PC-3 (cell line): ENCODE results near the gene CYP27A1. TPM values are rescaled to one million over a fixed set of nuclear protein-coding genes. Genes with fewer than 3 reads are reported as not detected.

Experiments
- ATAC-seq: fragments of 200-7000 bp; cut with Tn5 transposase; 2 replicates; pipeline ENCODE4 v1.9.1; 2020; ENCODE audit warnings: mild to moderate bottlenecking, moderate library complexity
- BruUV-seq: library from RNA; stranded (reverse); fragments of 400-500 nt; replicated peaks from 2 replicates; lab custom pipeline; 2021; lab: Mats Ljungman, UMichigan
- CTCF ChIA-PET: fragments of 300-600 bp; sonication (Branson Sonifier 250); formaldehyde crosslinking; loops from one replicate; lab custom pipeline; 2022; ENCODE audit warnings: antibody characterized with exemption; lab: Charles Lee
- POLR2A ChIA-PET: fragments of 300-600 bp; sonication (Branson Sonifier 250); formaldehyde crosslinking; loops from one replicate; lab custom pipeline; 2022; ENCODE audit warnings: antibody characterized with exemption; ENCODE audit not compliant: unreplicated experiment; lab: Charles Lee
- DNase-seq: peaks from one replicate; pipeline ENCODE4 v3.0.0-alpha.2; 2015
- H2AFZ ChIP-seq: fragments of 300-600 bp; sonication (generic); 2 replicates; pipeline ENCODE4 v1.6.0; 2016; ENCODE audit warnings: antibody characterized with exemption, low read length
- H3F3A ChIP-seq: fragments of 300-600 bp; sonication (generic); one replicate; pipeline ENCODE4 v1.6.0; 2017; ENCODE audit warnings: antibody characterized with exemption, low read length, control low read depth, mild to moderate bottlenecking; ENCODE audit not compliant: unreplicated experiment
- H3K27ac ChIP-seq: fragments of 300-600 bp; sonication (generic); 2 replicates; pipeline ENCODE4 v1.5.1; 2016; ENCODE audit warnings: mild to moderate bottlenecking, low read length
- H3K27me3 ChIP-seq: fragments of 300-600 bp; sonication (generic); 2 replicates; pipeline ENCODE4 v1.6.1; 2016; ENCODE audit warnings: low read length, mixed read lengths
- H3K36me3 ChIP-seq: fragments of 300-600 bp; sonication (generic); 2 replicates; pipeline ENCODE4 v1.6.1; 2016; ENCODE audit warnings: low read depth, mixed run types, low read length, mixed read lengths
- H3K4me1 ChIP-seq: fragments of 300-600 bp; sonication (generic); 2 replicates; pipeline ENCODE4 v1.5.1; 2016; ENCODE audit warnings: low read length; ENCODE audit not compliant: insufficient read depth
- H3K4me2 ChIP-seq: fragments of 300-600 bp; sonication (generic); 2 replicates; pipeline ENCODE4 v1.6.0; 2016; ENCODE audit warnings: low read length
- H3K4me3 ChIP-seq: fragments of 300-600 bp; sonication (generic); 2 replicates; pipeline ENCODE4 v1.5.1; 2016; ENCODE audit warnings: mild to moderate bottlenecking, low read length, mixed read lengths
- H3K79me2 ChIP-seq: fragments of 300-600 bp; sonication (generic); 2 replicates; pipeline ENCODE4 v1.6.1; 2017; ENCODE audit warnings: low read length, mixed read lengths
- H3K9ac ChIP-seq: fragments of 300-600 bp; sonication (generic); 2 replicates; pipeline ENCODE4 v1.6.0; 2016; ENCODE audit warnings: mild to moderate bottlenecking, low read length
- H3K9me2 ChIP-seq: fragments of 300-600 bp; sonication (generic); replicated peaks from 2 replicates; pipeline ENCODE4 v1.6.1; 2016; ENCODE audit warnings: mixed run types, low read length, mixed read lengths
- H3K9me3 ChIP-seq: fragments of 300-600 bp; sonication (generic); 2 replicates; pipeline ENCODE4 v1.6.1; 2016; ENCODE audit warnings: low read length, mixed read lengths
- H4K20me1 ChIP-seq: fragments of 300-600 bp; sonication (generic); 2 replicates; pipeline ENCODE4 v1.6.1; 2016; ENCODE audit warnings: low read length, mixed read lengths
- CTCF ChIP-seq: fragments of 300-600 bp; sonication (generic); conservative IDR thresholded peaks from 2 replicates; pipeline ENCODE4 v1.5.1; 2017; ENCODE audit warnings: antibody characterized with exemption, low read depth, mild to moderate bottlenecking, low read length
- EZH2 ChIP-seq: fragments of 300-600 bp; sonication (generic); IDR thresholded peaks from one replicate; pipeline ENCODE4 v1.6.1; 2017; ENCODE audit warnings: antibody characterized with exemption, mild to moderate bottlenecking, low read length; ENCODE audit not compliant: unreplicated experiment
- EZH2phosphoT487 ChIP-seq: fragments of 300-600 bp; sonication (generic); IDR thresholded peaks from 2 replicates; pipeline ENCODE4 v1.6.1; 2018; ENCODE audit warnings: mild to moderate bottlenecking, antibody characterized with exemption, low read length, borderline replicate concordance
- intact Hi-C: fragments of 100-400 bp; cut with micrococcal nuclease; formaldehyde crosslinking; loops from 2 replicates; pipeline ENCODE4 v1.9.0; 2023
- total RNA-seq: library from RNA; depleted of rRNA; stranded (reverse); fragments of >200 nt; gene quantifications from 2 replicates; pipeline ENCODE4 v1.2.3, GENCODE V29; 2014

Gene CYP27A1
- total RNA-seq, 1 experiment from 2014 or later = 6.0 TPM

- Histone ChIP-seq H3K9ac (no peak overlapping the region), H3F3A (no peaks in the 10 kb centered on the region), H3K4me3 (no peak overlapping the region), H3K79me2 (no peaks in the 10 kb centered on the region), H3K9me3 (no peaks in the 10 kb centered on the region), H3K27ac (no peak overlapping the region), H3K9me2 (no peaks in the 10 kb centered on the region), H3K4me2 (no peak overlapping the region), H2AFZ (no peak overlapping the region), H3K27me3 (no peaks in the 10 kb centered on the region), H3K4me1 (no peaks in the 10 kb centered on the region), H4K20me1 (no peaks in the 10 kb centered on the region), H3K36me3 (no peaks in the 10 kb centered on the region)
- POLR2A ChIA-PET = no interaction called here
- CTCF ChIA-PET = no interaction called here
- TF ChIP-seq EZH2 = no peak
- no peak for TF ChIP-seq CTCF
- BruUV-seq = no TSS peak
- intact Hi-C loops = no loop called here
- DNase-seq (no peak), ATAC-seq (no peak)
Observed at GRCh38 chr2:218820746-218821369, 38.9 kb downstream of the CYP27A1 start.

GRCh38 chr2:218821605-218822211 lies 39.8 kb downstream of the CYP27A1 start:
- Histone ChIP-seq H3K9me2 (no peaks in the 10 kb centered on the region), H3K27ac (no peak overlapping the region), H3K9me3 (no peaks in the 10 kb centered on the region), H3K4me3 (no peak overlapping the region), H3K4me1 (no peaks in the 10 kb centered on the region), H2AFZ (no peak overlapping the region), H3K9ac (no peak overlapping the region), H3K36me3 (no peaks in the 10 kb centered on the region), H3K4me2 (no peak overlapping the region), H3K79me2 (no peaks in the 10 kb centered on the region), H4K20me1 (no peaks in the 10 kb centered on the region), H3K27me3 (no peaks in the 10 kb centered on the region), H3F3A (no peaks in the 10 kb centered on the region)
- CTCF ChIA-PET = no interaction called here
- no peak for TF ChIP-seq CTCF
- no peak for TF ChIP-seq EZH2phosphoT487
- TF ChIP-seq EZH2 = no peak
- intact Hi-C loops = no loop called here
- BruUV-seq = no TSS peak
- DNase-seq (no peak), ATAC-seq (no peak)
- POLR2A ChIA-PET = no interaction called here

GRCh38 chr2:218822622-218823021 lies 40.7 kb downstream of the CYP27A1 start:
- ChIA-PET POLR2A (no interaction called here), CTCF (no interaction called here)
- DNase-seq (no peak), ATAC-seq (no peak)
- Histone ChIP-seq H3K9ac (no peak overlapping the region), H3F3A (no peaks in the 10 kb centered on the region), H3K4me3 (no peak overlapping the region), H3K4me1 (no peaks in the 10 kb centered on the region), H3K27ac (no peak overlapping the region), H3K27me3 (no peaks in the 10 kb centered on the region), H2AFZ (no peak overlapping the region), H3K36me3 (no peaks in the 10 kb centered on the region), H3K9me2 (no peaks in the 10 kb centered on the region), H3K9me3 (no peaks in the 10 kb centered on the region), H3K4me2 (no peak overlapping the region), H4K20me1 (no peaks in the 10 kb centered on the region), H3K79me2 (no peaks in the 10 kb centered on the region)
- BruUV-seq = no TSS peak
- TF ChIP-seq CTCF (no peak), EZH2phosphoT487 (no peak), EZH2 (no peak)
- intact Hi-C loops = no loop called here
